ENCODE data around the gene BTBD3.

The BTBD3 gene

GRCh38 chr20:11917663-11918062, at the start of gene BTBD3:
BTBD3 (plus strand) TSS chr20:11917893; CDS start chr20:11918276, 383 bp downstream.
- DNase-seq (ENCODE audit: low spot score) = peak; percentile 92

DNA sequence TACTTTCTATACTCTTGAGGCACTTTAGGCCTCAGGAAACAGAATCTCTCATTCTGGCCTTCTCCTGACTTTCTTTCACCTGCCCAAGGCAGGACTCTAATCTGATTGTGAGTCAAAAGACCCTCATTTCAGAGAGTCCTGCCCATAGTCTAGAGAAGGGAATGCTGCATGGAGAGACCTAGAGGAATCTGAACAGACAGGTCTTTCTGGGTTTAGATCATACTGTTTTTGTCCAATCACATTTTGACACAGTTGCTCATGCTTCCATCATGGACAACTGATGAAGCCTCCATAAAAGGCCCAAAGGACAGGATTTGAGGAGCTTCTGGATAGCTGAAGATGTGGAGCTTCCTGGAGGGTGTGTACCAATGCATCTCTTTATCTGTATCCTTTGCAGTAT, 48.1 kb upstream of the BTBD3 start:
- no peak for DNase-seq (ENCODE audit: low spot score)

GRCh38 chr20:11870411-11870810, 47.3 kb upstream of the BTBD3 start:
- DNase-seq (ENCODE audit: low spot score) = no peak

GRCh38 chr20:11876555-11876954, 41.1 kb upstream of the BTBD3 start:
- no peak for DNase-seq (ENCODE audit: low spot score)

DNA sequence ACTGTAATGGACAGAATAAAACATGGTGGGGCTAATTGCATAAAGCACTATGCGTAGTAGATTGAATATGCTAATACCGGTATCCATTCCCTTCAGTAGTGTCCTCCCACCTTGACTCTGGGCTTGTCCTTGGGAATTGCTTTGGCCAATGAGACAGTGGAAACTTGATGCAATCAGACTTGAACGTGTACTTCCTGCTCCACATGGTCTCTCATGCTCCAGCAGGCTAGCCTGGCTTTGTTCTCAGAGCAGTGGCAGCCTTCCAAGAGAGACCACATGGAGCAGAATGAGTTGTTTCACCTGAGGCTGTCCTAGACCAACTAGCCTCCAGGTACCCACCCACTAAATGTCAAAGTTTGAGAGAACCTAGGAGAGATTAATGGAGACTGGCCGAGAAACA, 37.0 kb upstream of the BTBD3 start:
- DNase-seq (ENCODE audit: low spot score) = no peak

GRCh38 chr20:11881449-11881848, 36.2 kb upstream of the BTBD3 start:
- no peak for DNase-seq (ENCODE audit: low spot score)

- DNase-seq (ENCODE audit: low spot score) = no peak
These were observed 35.0 kb upstream of the BTBD3 start for GRCh38 chr20:11882651-11883050.

- no peak for DNase-seq (ENCODE audit: low spot score)
These were observed 29.0 kb upstream of the BTBD3 start for GRCh38 chr20:11888648-11889047.

- DNase-seq (ENCODE audit: low spot score) = peak; percentile 98
These were observed 27.2 kb upstream of the BTBD3 start for GRCh38 chr20:11890331-11891076.

GRCh38 chr20:11891077-11891775, 26.5 kb upstream of the BTBD3 start:
- DNase-seq (ENCODE audit: low spot score) = peak; percentile 65

DNA sequence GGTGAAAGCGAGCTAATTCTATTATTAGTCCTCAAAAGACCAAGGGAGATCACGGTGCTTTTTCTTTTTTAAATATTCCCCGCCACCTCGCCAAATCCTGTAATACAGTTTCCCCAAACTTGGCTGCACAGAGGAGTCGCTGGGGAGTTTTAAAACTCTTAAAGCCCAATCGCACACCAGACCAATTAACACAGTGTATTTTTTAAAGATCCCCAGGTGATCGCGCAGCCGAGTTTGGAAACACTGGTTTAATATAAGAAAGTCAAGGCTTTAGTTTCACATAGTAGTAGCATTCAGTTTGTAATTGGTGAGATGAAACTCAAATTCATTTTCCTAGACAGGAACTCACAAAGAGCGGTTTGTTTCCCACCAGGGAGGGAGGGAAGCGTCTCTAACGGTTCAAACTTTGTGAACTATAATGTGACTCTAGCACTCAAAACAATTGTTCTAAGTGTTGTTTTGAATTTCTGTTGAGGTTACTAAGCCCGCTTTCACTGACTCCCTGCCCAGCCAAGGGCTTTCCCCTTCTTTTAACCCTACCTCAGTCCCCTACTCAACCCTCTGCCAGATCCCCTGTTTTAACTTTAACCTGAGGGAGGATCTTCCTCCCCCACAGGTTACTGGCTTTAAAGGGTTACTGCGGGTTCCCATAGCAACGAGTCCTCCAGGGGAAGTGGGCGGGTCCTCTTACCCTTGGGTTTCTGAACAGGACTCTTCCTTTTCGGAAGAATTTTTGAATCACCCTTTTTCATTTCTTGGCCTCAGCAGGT, 25.7 kb upstream of the BTBD3 start:
- peak; percentile 52 for DNase-seq (ENCODE audit: low spot score)

- DNase-seq (ENCODE audit: low spot score) = no peak
These were observed 23.6 kb upstream of the BTBD3 start for GRCh38 chr20:11894062-11894461.

DNA sequence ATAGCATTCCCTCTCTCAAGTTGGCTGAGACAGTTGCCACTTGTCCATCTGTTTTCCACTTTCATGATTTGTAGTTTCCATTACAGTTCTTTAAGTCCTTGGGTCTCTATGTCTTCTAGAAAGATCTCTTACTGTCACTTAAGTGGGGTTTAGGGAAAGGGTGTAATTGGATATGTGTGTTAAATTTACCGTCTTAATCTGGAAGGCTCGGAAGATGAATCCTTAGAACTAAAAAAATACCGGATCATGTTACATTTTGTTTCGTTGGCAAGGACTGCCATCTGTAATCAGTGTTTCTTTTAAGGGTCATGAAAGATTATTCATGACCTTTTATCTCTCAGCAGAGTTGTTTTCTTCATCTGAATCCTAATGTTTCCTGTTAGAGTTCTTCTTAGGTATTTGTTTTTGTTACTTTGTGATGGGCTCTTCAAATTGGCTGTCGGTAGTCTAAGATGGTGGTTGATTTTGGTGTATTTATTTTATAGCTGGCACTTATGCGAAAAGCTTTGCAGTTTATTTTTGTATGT, 21.8 kb upstream of the BTBD3 start:
- no peak for DNase-seq (ENCODE audit: low spot score)

- DNase-seq (ENCODE audit: low spot score) = no peak
These were observed 16.6 kb upstream of the BTBD3 start for GRCh38 chr20:11901127-11901526.

DNA sequence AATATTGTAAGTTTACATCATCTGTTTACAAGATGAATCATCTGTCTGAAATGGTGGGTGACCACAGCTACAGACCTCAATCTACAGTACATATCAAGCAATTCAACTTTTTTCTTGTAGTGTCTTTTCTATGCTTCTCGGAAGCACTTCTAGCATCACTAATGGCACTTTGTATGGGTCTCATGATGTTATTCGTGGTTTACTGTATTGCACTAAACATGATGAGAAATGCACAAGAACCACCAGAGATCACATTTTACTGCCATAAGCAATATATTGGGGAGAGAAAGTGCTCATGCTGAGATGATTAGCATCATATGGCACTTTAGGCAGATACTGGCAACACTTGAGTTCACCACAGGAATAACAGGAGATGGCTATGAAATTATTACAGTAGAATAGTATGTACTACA, 15.4 kb upstream of the BTBD3 start:
- no peak for DNase-seq (ENCODE audit: low spot score)

DNA sequence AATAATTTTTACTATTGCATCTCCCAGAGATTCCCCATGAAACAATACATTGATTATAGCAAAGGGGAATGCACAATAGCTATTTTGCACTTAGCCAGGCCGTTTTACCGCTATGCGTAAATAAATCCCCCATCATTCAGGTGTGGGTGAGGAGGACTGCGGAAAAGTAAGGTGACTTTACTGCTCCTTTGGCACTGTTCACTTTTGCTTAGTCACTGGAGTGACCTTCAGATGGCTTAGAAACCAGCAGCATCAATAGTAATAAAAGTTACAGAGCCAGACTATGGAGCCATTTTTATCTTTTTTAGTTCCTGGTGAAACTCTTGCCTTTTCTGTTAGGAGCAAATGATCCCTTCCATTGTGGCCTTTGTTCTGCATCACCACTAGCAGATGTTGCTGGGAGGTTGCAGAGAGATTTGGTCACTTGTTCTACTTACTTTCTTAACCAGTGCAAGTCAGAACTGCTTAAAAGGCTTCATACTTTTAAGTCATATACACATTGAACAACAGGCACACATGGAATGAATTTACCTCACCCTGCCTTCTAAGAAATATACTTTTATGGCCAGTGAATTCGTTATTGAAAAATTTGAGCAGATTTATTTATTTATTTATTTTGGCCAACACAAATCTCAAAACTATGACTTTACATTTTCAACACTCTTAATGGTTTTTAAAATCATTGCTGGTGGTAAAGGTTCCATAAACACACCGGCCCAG, 12.1 kb upstream of the BTBD3 start:
- no peak for DNase-seq (ENCODE audit: low spot score)

GRCh38 chr20:11906626-11907480, 10.8 kb upstream of the BTBD3 start:
- DNase-seq (ENCODE audit: low spot score) = no peak

- no peak for DNase-seq (ENCODE audit: low spot score)
These were observed 10.1 kb upstream of the BTBD3 start for GRCh38 chr20:11907621-11908020.

- no peak for DNase-seq (ENCODE audit: low spot score)
These were observed 5.6 kb upstream of the BTBD3 start for GRCh38 chr20:11912013-11912658.

GRCh38 chr20:11912659-11913415, 4.9 kb upstream of the BTBD3 start:
- DNase-seq (ENCODE audit: low spot score) = no peak

Data from Ammon's horn (tissue), 1 donor.